SU-DHL-6 (cell line): ENCODE data around the gene DEGS2.

ENCODE experiments used
- H2AFZ ChIP-seq: fragments of 200-600 bp; sonication (generic); 2 replicates; pipeline ENCODE4 v1.6.1; 2014; ENCODE audit warnings: low read depth, mild to moderate bottlenecking, moderate library complexity, mixed read lengths, antibody characterized with exemption, low read length; ENCODE audit not compliant: severe bottlenecking
- H3F3A ChIP-seq: fragments of 200-600 bp; shearing (Covaris generic); 2 replicates; pipeline ENCODE4 v1.6.0; 2016; ENCODE audit warnings: antibody characterized with exemption, mild to moderate bottlenecking; ENCODE audit not compliant: insufficient read depth
- H3K27ac ChIP-seq: fragments of 200-600 bp; sonication (generic); 2 replicates; pipeline ENCODE4 v1.5.1; 2016; ENCODE audit warnings: low read depth, mild to moderate bottlenecking, low read length, moderate library complexity, mixed read lengths
- H3K27me3 ChIP-seq: fragments of 200-600 bp; sonication (generic), shearing (Covaris generic); 2 replicates; pipeline ENCODE4 v1.6.0; 2014; ENCODE audit warnings: mild to moderate bottlenecking, low read length
- H3K36me3 ChIP-seq: fragments of 200-600 bp; sonication (generic); 2 replicates; pipeline ENCODE4 v1.6.1; 2014; ENCODE audit warnings: mild to moderate bottlenecking, low read length, mixed read lengths
- H3K4me2 ChIP-seq: fragments of 300-600, 200-600 bp; shearing (Covaris generic), sonication (generic); 2 replicates; pipeline ENCODE4 v1.6.0; 2014; ENCODE audit warnings: low read length, low read depth, mild to moderate bottlenecking; ENCODE audit not compliant: poor library complexity, severe bottlenecking
- H3K4me3 ChIP-seq: fragments of 200-600 bp; sonication (generic); 2 replicates; pipeline ENCODE4 v1.5.1; 2014; ENCODE audit warnings: antibody characterized with exemption, low read length, mild to moderate bottlenecking, mixed read lengths; ENCODE audit not compliant: insufficient read depth, poor library complexity, severe bottlenecking
- H3K79me2 ChIP-seq: fragments of 200-600 bp; sonication (generic); 2 replicates; pipeline ENCODE4 v1.6.1; 2014; ENCODE audit warnings: mild to moderate bottlenecking, low read length, moderate library complexity; ENCODE audit not compliant: insufficient read depth
- H3K9ac ChIP-seq: fragments of 200-600 bp; sonication (generic); 2 replicates; pipeline ENCODE4 v1.7.0; 2014; ENCODE audit warnings: mild to moderate bottlenecking, low read length
- H3K9me2 ChIP-seq: fragments of 200-600 bp; sonication (generic); replicated peaks from 2 replicates; pipeline ENCODE4 v1.6.1; 2014; ENCODE audit warnings: low read length; ENCODE audit not compliant: insufficient read depth
- H3K9me3 ChIP-seq: fragments of 200-600 bp; sonication (generic); 2 replicates; pipeline ENCODE4 v1.6.1; 2014; ENCODE audit warnings: low read length, mixed read lengths; ENCODE audit not compliant: insufficient read depth
- H4K20me1 ChIP-seq: fragments of 200-600 bp; sonication (generic); 2 replicates; pipeline ENCODE4 v1.6.1; 2014; ENCODE audit warnings: low read depth, mild to moderate bottlenecking, antibody characterized with exemption, low read length, moderate library complexity, mixed read lengths
- EZH2phosphoT487 ChIP-seq: fragments of 200-600 bp; sonication (generic), shearing (Covaris generic); conservative IDR thresholded peaks from 2 replicates; pipeline ENCODE4 v1.6.1; 2018; ENCODE audit warnings: mild to moderate bottlenecking, antibody characterized with exemption, low read length, moderate library complexity, mixed read lengths
- TF ChIP-seq, protein P1 (sequence below): fragments of 200-600 bp; sonication (generic); IDR thresholded peaks from one replicate; pipeline ENCODE4 v1.5.1; 2017; ENCODE audit warnings: antibody characterized with exemption, mild to moderate bottlenecking, low read length, moderate library complexity; ENCODE audit not compliant: insufficient read depth, poor library complexity, severe bottlenecking

DEGS2 gene

DNA sequence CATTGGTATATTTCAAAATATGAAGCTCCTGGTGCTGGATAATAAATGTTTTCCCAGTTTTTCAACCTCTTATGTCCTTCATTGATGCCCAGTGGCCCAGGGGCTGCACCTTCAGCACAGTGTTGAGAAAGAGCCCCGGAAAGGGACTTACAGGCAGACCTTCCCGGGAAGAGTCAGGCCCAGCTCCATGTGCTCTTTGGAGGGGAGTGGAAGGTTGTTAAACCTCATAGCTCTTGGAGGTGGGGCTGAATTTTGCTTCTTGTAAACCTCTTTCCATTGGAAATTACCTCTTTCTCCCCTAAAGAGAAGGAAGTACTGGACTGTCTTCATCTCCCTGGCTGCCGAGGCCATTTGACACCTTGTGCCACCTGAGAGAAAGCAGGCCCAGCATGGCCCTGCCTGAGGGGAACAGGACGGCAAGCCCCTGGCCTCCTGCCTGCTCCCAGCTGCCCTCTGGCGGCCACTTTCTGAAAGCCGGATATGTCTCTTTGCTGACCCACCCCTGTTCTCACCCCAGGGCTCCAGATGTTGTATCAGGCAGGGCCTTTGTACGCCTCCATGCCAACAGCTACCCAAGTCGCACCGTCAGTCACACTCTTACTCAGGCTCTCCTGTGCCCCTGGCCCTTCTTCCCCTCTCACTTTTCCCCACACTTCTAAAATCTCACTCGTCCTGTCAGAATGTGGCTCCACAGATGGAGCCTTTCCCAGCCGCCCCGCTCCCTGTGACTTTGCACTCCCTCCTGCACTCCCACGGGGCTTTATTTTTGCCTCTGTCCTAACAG is 51.2 kb downstream of the DEGS2 start:
- Histone ChIP-seq H3K4me2 (no peak overlapping the region), H3K79me2 (peaks cover 10% of the 10 kb centered on the region; the same call in 1 of the 2 replicates)

DNA sequence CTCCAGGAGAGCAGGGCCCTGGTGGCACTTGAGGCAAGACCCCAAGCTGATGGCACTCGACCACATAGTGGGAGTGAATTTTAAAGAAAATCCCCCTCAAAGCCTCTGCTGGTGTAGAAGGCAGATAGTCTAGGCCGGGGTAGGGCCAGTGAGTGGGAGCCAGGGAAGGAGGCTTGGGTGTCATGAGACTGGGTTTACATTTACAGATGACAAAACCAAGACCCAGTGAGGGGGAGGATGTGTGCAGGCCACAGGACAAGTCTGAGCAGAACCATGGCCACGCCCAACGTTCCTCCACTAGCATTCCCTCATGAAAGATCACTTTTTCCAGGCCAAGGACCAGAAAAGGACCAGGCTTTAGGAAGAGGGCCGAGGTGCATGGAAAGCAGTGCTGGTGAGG is 52.2 kb downstream of the DEGS2 start:
- H3K79me2 ChIP-seq: peaks cover 10% of the 10 kb centered on the region; the same call in 1 of the 2 replicates
- no peaks in the 10 kb centered on the region for H4K20me1 ChIP-seq
- no peaks in the 10 kb centered on the region for H3K9me3 ChIP-seq
- H3K27me3 ChIP-seq: no peaks in the 10 kb centered on the region
- no peaks in the 10 kb centered on the region for H3K9me2 ChIP-seq
- no peak overlapping the region for H3K4me2 ChIP-seq
- no peaks in the 10 kb centered on the region for H3F3A ChIP-seq
- no peak overlapping the region for H3K9ac ChIP-seq
- H3K27ac ChIP-seq: no peak overlapping the region
- no peaks in the 10 kb centered on the region for H3K36me3 ChIP-seq
- H2AFZ ChIP-seq: no peak overlapping the region
- TF ChIP-seq, protein P1, sequence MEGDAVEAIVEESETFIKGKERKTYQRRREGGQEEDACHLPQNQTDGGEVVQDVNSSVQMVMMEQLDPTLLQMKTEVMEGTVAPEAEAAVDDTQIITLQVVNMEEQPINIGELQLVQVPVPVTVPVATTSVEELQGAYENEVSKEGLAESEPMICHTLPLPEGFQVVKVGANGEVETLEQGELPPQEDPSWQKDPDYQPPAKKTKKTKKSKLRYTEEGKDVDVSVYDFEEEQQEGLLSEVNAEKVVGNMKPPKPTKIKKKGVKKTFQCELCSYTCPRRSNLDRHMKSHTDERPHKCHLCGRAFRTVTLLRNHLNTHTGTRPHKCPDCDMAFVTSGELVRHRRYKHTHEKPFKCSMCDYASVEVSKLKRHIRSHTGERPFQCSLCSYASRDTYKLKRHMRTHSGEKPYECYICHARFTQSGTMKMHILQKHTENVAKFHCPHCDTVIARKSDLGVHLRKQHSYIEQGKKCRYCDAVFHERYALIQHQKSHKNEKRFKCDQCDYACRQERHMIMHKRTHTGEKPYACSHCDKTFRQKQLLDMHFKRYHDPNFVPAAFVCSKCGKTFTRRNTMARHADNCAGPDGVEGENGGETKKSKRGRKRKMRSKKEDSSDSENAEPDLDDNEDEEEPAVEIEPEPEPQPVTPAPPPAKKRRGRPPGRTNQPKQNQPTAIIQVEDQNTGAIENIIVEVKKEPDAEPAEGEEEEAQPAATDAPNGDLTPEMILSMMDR: no peak
- no peak overlapping the region for H3K4me3 ChIP-seq

More for the DNA sequence above, 51.2 kb downstream of the DEGS2 start:
- TF ChIP-seq, protein P1: peak; percentile 78
- no peak for TF ChIP-seq EZH2phosphoT487
- Histone ChIP-seq H3K9me2 (no peaks in the 10 kb centered on the region), H3F3A (no peaks in the 10 kb centered on the region), H3K4me3 (no peak overlapping the region), H3K27ac (no peak overlapping the region), H4K20me1 (no peaks in the 10 kb centered on the region), H3K9me3 (no peaks in the 10 kb centered on the region), H3K9ac (no peak overlapping the region), H3K27me3 (no peaks in the 10 kb centered on the region), H3K36me3 (no peaks in the 10 kb centered on the region), H2AFZ (no peak overlapping the region)

DNA sequence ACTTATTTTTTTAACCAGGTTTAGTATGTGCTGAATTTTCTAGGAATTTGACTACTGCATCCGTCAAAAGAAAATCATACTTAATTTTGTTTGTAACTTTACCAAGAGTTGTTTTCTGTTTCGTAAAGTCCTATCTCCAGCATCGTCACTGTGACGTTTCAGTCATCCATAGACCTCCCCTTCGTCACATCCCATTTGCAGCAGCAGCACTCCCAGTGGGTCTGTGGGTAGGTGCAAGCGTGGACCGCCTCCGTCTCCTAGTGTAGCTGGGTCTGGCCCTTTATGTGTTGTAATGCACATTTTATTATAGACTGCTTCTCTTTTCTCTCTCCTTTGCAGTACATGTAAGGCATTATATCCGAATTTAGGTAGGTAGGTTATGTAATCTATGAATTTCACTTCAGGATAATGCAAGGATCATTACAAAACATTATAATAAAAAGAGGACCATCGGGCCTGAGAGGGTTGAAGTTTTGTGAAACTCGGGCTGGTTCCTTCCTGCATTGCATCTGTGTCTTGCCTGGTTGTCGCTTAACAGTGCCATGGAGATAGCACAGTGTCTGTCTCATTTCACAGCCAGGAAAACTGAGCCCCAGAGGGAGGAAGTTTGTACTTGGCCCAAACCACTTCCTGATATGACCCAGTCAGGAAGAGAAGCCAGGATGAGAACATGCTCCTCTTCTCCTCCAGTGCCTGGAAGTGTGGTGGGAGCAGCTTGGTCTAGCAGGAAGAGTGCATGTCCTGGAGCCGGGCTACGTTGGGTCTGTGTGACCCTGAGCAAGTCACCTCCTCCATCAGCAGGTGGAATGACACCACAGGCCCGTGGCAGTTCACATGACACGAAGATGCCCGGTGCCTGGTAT is 53.0 kb downstream of the DEGS2 start:
- Histone ChIP-seq H3K27ac (no peak overlapping the region), H3K4me3 (no peak overlapping the region), H3K36me3 (no peaks in the 10 kb centered on the region), H4K20me1 (no peaks in the 10 kb centered on the region), H3K27me3 (no peaks in the 10 kb centered on the region), H3K9me2 (no peaks in the 10 kb centered on the region), H3K79me2 (peaks cover 10% of the 10 kb centered on the region; the same call in 1 of the 2 replicates), H3K4me2 (no peak overlapping the region), H3K9ac (no peak overlapping the region), H3F3A (no peaks in the 10 kb centered on the region), H3K9me3 (no peaks in the 10 kb centered on the region), H2AFZ (no peak overlapping the region)
- TF ChIP-seq EZH2phosphoT487: no peak
- TF ChIP-seq, protein P1: no peak
